Smooth muscle cell (in vitro differentiated cells): ENCODE data around the gene GUCY1A1. TPM values are rescaled to one million over a fixed set of nuclear protein-coding genes. Genes with fewer than 3 reads are reported as not detected.
A peak's percentile ranks its signal among the peaks of the same experiment; 100 is the strongest.

ENCODE experiments used
- DNase-seq: peaks from one replicate; lab custom pipeline; 2025; ENCODE audit not compliant: unreplicated experiment; lab: John Stamatoyannopoulos, UW
- H2AFZ ChIP-seq: fragments of 200-600 bp; sonication (generic); 2 replicates; pipeline ENCODE4 v1.6.0; 2016; ENCODE audit warnings: antibody characterized with exemption, low read depth, mild to moderate bottlenecking
- H3F3A ChIP-seq: fragments of 200-600 bp; sonication (generic); 2 replicates; pipeline ENCODE4 v1.6.0; 2017; ENCODE audit warnings: antibody characterized with exemption, low read depth
- H3K27ac ChIP-seq: fragments of 200-600 bp; sonication (generic); 2 replicates; pipeline ENCODE4 v1.5.1; 2016; ENCODE audit warnings: low read depth, mild to moderate bottlenecking
- H3K27me3 ChIP-seq: fragments of 200-600 bp; sonication (generic); 2 replicates; pipeline ENCODE4 v1.6.1; 2016; ENCODE audit warnings: low read depth, mild to moderate bottlenecking
- H3K36me3 ChIP-seq: fragments of 200-600 bp; sonication (generic); 2 replicates; pipeline ENCODE4 v1.5.1; 2016; ENCODE audit warnings: low read depth
- H3K4me1 ChIP-seq: fragments of 200-600 bp; sonication (generic); 2 replicates; pipeline ENCODE4 v1.5.1; 2016; ENCODE audit warnings: low read depth
- H3K4me2 ChIP-seq: fragments of 200-600 bp; sonication (generic); 2 replicates; pipeline ENCODE4 v1.6.0; 2016; ENCODE audit warnings: mild to moderate bottlenecking
- H3K4me3 ChIP-seq: fragments of 200-600 bp; sonication (generic); 2 replicates; pipeline ENCODE4 v1.5.1; 2016; ENCODE audit warnings: mild to moderate bottlenecking
- H3K79me2 ChIP-seq: fragments of 200-600 bp; sonication (generic); 2 replicates; pipeline ENCODE4 v1.6.0; 2016; ENCODE audit warnings: low read depth, mild to moderate bottlenecking
- H3K9ac ChIP-seq: fragments of 200-600 bp; sonication (generic); 2 replicates; pipeline ENCODE4 v1.6.0; 2016; ENCODE audit warnings: low read depth
- H3K9me3 ChIP-seq: fragments of 200-600 bp; sonication (generic); replicated peaks from 2 replicates; pipeline ENCODE4 v1.5.1; 2016; ENCODE audit warnings: low read depth
- H4K20me1 ChIP-seq: fragments of 200-600 bp; sonication (generic); 2 replicates; pipeline ENCODE4 v1.6.0; 2016; ENCODE audit warnings: low read depth
- WGBS: methylation state at CpG from one replicate; pipeline ENCODE4 v1.1.7; 2016; ENCODE audit warnings: low lambda C conversion rate; 5-methylcytosine and 5-hydroxymethylcytosine counted together
- polyA plus RNA-seq: library from polyadenylated mRNA; unstranded; fragments of >200 nt; fragmentation: Nextera tagmentation; extraction: Ambion mirVana; gene quantifications from 2 replicates; pipeline ENCODE4 v1.2.1, GENCODE V29; 2016
- total RNA-seq: library from RNA; depleted of rRNA; stranded (reverse); fragments of >200 nt; gene quantifications from 2 replicates; pipeline ENCODE4 v1.2.3, GENCODE V29; 2014
- TF ChIP-seq, protein P1 (sequence below): fragments of 200-600 bp; sonication (generic); IDR thresholded peaks from 2 replicates; pipeline ENCODE4 v1.5.1; 2017; ENCODE audit warnings: borderline replicate concordance, mild to moderate bottlenecking, antibody characterized with exemption; ENCODE audit not compliant: insufficient read depth, poor library complexity, severe bottlenecking

Gene GUCY1A1
- total and polyA plus RNA-seq, 2 experiments from 2014 or later: 172 to 269 TPM

DNA sequence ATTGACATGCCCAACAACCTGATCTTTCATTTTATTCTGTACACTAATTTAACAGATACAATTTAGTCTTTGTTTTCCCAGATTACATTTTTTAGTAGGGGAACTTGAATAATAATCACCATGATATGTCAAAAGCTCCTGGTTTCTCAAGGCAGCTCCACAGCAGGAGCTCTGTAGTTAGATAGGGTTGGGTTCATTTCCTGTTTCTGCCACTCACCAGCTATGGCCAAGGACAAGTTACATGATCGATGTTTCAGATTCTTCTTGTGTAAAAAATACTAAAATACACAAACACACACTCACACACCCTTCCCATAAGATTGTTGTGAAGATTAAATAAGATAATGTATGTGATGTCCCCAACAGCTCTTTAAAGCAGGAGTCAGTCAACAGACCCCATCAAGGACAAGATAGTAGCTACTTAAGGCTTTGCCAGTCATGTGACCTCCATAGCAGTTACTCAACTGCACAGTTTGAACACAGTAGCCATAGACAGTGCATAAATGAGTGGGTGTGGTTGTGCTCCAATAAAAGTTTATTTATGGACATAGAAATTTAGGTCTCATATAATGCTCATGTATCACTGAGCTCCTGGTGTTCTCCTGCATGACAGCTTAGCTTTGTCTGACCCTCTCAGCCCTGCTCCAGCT is 18.4 kb downstream of the GUCY1A1 start:
- Histone ChIP-seq H3K9me3 (no peaks in the 10 kb centered on the region), H3K27me3 (no peaks in the 10 kb centered on the region), H3F3A (no peaks in the 10 kb centered on the region), H3K27ac (peak overlapping the region; percentile 59), H3K4me2 (no peak overlapping the region), H4K20me1 (peaks cover 40% of the 10 kb centered on the region), H2AFZ (no peak overlapping the region), H3K9ac (no peak overlapping the region), H3K79me2 (peaks cover 100% of the 10 kb centered on the region), H3K36me3 (no peaks in the 10 kb centered on the region), H3K4me3 (no peak overlapping the region), H3K4me1 (peaks cover 4% of the 10 kb centered on the region)
- no peak for DNase-seq
- WGBS: 81% methylated on average over 1 of the region's 1 CpG
- TF ChIP-seq, protein P1, sequence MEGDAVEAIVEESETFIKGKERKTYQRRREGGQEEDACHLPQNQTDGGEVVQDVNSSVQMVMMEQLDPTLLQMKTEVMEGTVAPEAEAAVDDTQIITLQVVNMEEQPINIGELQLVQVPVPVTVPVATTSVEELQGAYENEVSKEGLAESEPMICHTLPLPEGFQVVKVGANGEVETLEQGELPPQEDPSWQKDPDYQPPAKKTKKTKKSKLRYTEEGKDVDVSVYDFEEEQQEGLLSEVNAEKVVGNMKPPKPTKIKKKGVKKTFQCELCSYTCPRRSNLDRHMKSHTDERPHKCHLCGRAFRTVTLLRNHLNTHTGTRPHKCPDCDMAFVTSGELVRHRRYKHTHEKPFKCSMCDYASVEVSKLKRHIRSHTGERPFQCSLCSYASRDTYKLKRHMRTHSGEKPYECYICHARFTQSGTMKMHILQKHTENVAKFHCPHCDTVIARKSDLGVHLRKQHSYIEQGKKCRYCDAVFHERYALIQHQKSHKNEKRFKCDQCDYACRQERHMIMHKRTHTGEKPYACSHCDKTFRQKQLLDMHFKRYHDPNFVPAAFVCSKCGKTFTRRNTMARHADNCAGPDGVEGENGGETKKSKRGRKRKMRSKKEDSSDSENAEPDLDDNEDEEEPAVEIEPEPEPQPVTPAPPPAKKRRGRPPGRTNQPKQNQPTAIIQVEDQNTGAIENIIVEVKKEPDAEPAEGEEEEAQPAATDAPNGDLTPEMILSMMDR: no peak

DNA sequence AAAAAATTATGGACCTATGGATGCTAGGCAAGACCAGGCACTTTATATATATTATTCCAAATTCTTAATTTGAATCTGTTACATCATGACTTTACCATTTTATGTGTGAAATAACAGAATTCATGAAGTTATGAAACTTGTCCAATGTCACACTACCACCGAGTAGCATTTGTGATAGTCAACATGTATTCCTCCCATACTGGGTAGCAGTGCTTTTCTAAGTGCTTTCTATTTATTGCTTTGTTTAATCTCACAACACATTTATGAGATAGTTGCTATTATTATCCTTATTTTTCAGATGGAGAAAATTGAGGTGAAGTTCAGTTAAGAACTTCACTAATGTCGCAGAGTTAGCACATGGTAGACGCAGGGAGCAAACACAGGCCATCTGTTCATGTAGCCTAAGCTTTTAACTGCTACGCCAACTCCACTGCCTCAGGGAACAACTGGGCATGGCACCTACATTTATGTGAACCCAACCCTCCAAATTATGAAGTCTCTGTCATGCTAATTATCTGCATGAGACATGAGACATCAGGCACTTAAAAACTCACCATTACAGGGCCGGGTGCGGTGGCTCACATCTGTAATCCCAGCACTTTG is 20.8 kb downstream of the GUCY1A1 start:
- Histone ChIP-seq H3K27me3 (no peaks in the 10 kb centered on the region), H3K4me3 (no peak overlapping the region), H3F3A (no peaks in the 10 kb centered on the region), H3K4me1 (no peaks in the 10 kb centered on the region), H3K4me2 (no peak overlapping the region), H3K9ac (no peak overlapping the region), H3K36me3 (no peaks in the 10 kb centered on the region), H2AFZ (no peak overlapping the region), H3K9me3 (no peaks in the 10 kb centered on the region), H4K20me1 (peaks cover 64% of the 10 kb centered on the region), H3K27ac (peak overlapping the region; percentile 29), H3K79me2 (peaks cover 99% of the 10 kb centered on the region)
- WGBS: 87% methylated on average over 6 of the region's 6 CpGs
- DNase-seq: no peak
- TF ChIP-seq, protein P1: no peak

DNA sequence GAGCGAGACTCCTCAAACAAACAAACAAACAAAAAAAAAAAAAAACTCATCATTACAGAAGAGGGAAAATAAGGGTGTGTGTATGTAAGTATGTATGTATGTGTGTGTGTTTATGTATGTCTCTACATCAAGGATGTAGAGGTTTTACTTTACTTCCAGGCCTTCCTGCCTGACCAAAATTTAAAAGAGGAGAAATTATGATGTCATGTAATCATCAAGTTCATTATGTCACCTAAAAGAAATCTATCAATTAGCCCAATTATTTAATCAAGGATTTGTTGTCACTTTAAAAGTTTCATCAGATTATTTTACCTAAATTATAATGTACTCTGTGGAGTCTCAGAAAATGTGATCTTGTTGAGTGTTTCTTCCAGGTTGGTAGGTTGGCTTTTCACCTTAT is 21.6 kb downstream of the GUCY1A1 start:
- peaks cover 1% of the 10 kb centered on the region for H3F3A ChIP-seq

More for the DNA sequence above, 21.6 kb downstream of the GUCY1A1 start:
- TF ChIP-seq, protein P1: no peak
- H3K36me3 ChIP-seq: no peaks in the 10 kb centered on the region
- whole genome bisulfite sequencing: 100% methylated on average over 1 of the region's 1 CpG
- H3K9me3 ChIP-seq: no peaks in the 10 kb centered on the region
- no peak overlapping the region for H3K4me3 ChIP-seq
- peaks cover 99% of the 10 kb centered on the region for H3K79me2 ChIP-seq
- H3K4me2 ChIP-seq: peak overlapping the region; percentile 9
- H4K20me1 ChIP-seq: peaks cover 69% of the 10 kb centered on the region
- H3K9ac ChIP-seq: no peak overlapping the region
- DNase-seq: no peak
- peak overlapping the region; percentile 29 for H3K27ac ChIP-seq
- H3K4me1 ChIP-seq: no peaks in the 10 kb centered on the region
- H3K27me3 ChIP-seq: no peaks in the 10 kb centered on the region
- H2AFZ ChIP-seq: no peak overlapping the region
